H9 (cell line): ENCODE results near the gene MRPL54. TPM values are rescaled to one million over a fixed set of nuclear protein-coding genes. Genes with fewer than 3 reads are reported as not detected.

Experiments used
- DNase-seq: peaks from one replicate; pipeline ENCODE4 v3.0.0-alpha.2; 2017
- H2AFZ ChIP-seq: one replicate; pipeline ENCODE4 v1.6.1; 2013; ENCODE audit warnings: mild to moderate bottlenecking, low read length, control low read depth, moderate library complexity
- H2AK5ac ChIP-seq: 2 replicates; pipeline ENCODE4 v1.6.1; 2013; ENCODE audit warnings: low read length, control low read depth, mixed read lengths; ENCODE audit not compliant: insufficient read length
- H2BK120ac ChIP-seq: one replicate; pipeline ENCODE4 v1.6.1; 2013; ENCODE audit warnings: low read depth, mild to moderate bottlenecking, low read length, control low read depth, inconsistent platforms; ENCODE audit not compliant: poor library complexity, severe bottlenecking
- H2BK12ac ChIP-seq: 2 replicates; pipeline ENCODE4 v1.6.1; 2013; ENCODE audit warnings: low read length, control low read depth, mixed read lengths, low read depth; ENCODE audit not compliant: insufficient read length
- H2BK15ac ChIP-seq: 2 replicates; pipeline ENCODE4 v1.6.1; 2013; ENCODE audit warnings: low read depth, low read length, control low read depth
- H2BK20ac ChIP-seq: one replicate; pipeline ENCODE4 v1.6.1; 2013; ENCODE audit warnings: low read depth, mild to moderate bottlenecking, low read length, control low read depth, inconsistent platforms; ENCODE audit not compliant: poor library complexity, severe bottlenecking
- H2BK5ac ChIP-seq: 2 replicates; pipeline ENCODE4 v1.6.1; 2013; ENCODE audit warnings: low read length, control low read depth, mixed read lengths; ENCODE audit not compliant: insufficient read length
- H3K14ac ChIP-seq: 2 replicates; pipeline ENCODE4 v1.6.1; 2013; ENCODE audit warnings: low read length, control low read depth; ENCODE audit not compliant: insufficient read depth
- H3K18ac ChIP-seq: 2 replicates; pipeline ENCODE4 v1.6.1; 2013; ENCODE audit warnings: low read depth, mild to moderate bottlenecking, mixed read lengths, low read length, control low read depth; ENCODE audit not compliant: insufficient read length
- H3K23ac ChIP-seq: 2 replicates; pipeline ENCODE4 v1.6.1; 2013; ENCODE audit warnings: low read length, control low read depth, mixed read lengths, low read depth; ENCODE audit not compliant: insufficient read length
- H3K23me2 ChIP-seq: 2 replicates; pipeline ENCODE4 v1.6.1; 2013; ENCODE audit warnings: low read depth, mild to moderate bottlenecking, mixed read lengths, low read length, control low read depth; ENCODE audit not compliant: insufficient read length, poor library complexity, severe bottlenecking
- H3K27ac ChIP-seq: 2 replicates; pipeline ENCODE4 v1.5.1; 2013; ENCODE audit warnings: low read length, control low read depth, mixed read lengths, low read depth; ENCODE audit not compliant: insufficient read length
- H3K27me3 ChIP-seq: 2 replicates; pipeline ENCODE4 v1.6.1; 2013; ENCODE audit warnings: low read length, control low read depth, inconsistent platforms; ENCODE audit not compliant: insufficient read depth
- H3K4ac ChIP-seq: 2 replicates; pipeline ENCODE4 v1.6.1; 2013; ENCODE audit warnings: low read depth, mild to moderate bottlenecking, control low read depth, inconsistent platforms, low read length, moderate library complexity
- H3K4me1 ChIP-seq: 2 replicates; pipeline ENCODE4 v1.6.1; 2013; ENCODE audit warnings: low read length, control low read depth, inconsistent platforms; ENCODE audit not compliant: insufficient read depth
- H3K4me2 ChIP-seq: 2 replicates; pipeline ENCODE4 v1.6.1; 2013; ENCODE audit warnings: low read length, control low read depth, mixed read lengths; ENCODE audit not compliant: insufficient read length, insufficient read depth
- H3K56ac ChIP-seq: 2 replicates; pipeline ENCODE4 v1.6.1; 2013; ENCODE audit warnings: low read depth, mild to moderate bottlenecking, mixed read lengths, low read length, control low read depth; ENCODE audit not compliant: insufficient read length
- H3K79me1 ChIP-seq: 2 replicates; pipeline ENCODE4 v1.6.1; 2013; ENCODE audit warnings: low read depth, mild to moderate bottlenecking, moderate library complexity, low read length, control low read depth, inconsistent platforms; ENCODE audit not compliant: insufficient read depth, poor library complexity, severe bottlenecking
- H3K79me2 ChIP-seq: 2 replicates; pipeline ENCODE4 v1.6.1; 2013; ENCODE audit warnings: low read length, control low read depth, inconsistent platforms; ENCODE audit not compliant: insufficient read depth
- H3K9ac ChIP-seq: 2 replicates; pipeline ENCODE4 v1.6.1; 2013; ENCODE audit warnings: low read length, control low read depth, mixed read lengths; ENCODE audit not compliant: insufficient read length; ENCODE audit errors: extremely low read depth
- H3K9me3 ChIP-seq: one replicate; pipeline ENCODE4 v1.6.1; 2013; ENCODE audit warnings: low read depth, low read length, inconsistent platforms; ENCODE audit not compliant: control insufficient read depth
- H3T11ph ChIP-seq: one replicate; pipeline ENCODE4 v1.6.1; 2013; ENCODE audit warnings: mild to moderate bottlenecking, low read length, control low read depth, inconsistent platforms
- H4K20me1 ChIP-seq: one replicate; pipeline ENCODE4 v1.6.1; 2013; ENCODE audit not compliant: control insufficient read depth, insufficient read length, insufficient read depth
- H4K5ac ChIP-seq: 2 replicates; pipeline ENCODE4 v1.6.1; 2013; ENCODE audit warnings: low read depth, mild to moderate bottlenecking, mixed read lengths, low read length, control low read depth; ENCODE audit not compliant: insufficient read length
- H4K8ac ChIP-seq: replicated peaks from 2 replicates; pipeline ENCODE4 v1.6.1; 2013; ENCODE audit warnings: low read length, control low read depth, mixed read lengths, low read depth; ENCODE audit not compliant: insufficient read length
- H4K91ac ChIP-seq: 2 replicates; pipeline ENCODE4 v1.6.1; 2013; ENCODE audit warnings: low read depth, mild to moderate bottlenecking, moderate library complexity, mixed read lengths, low read length, control low read depth; ENCODE audit not compliant: insufficient read length
- H3K27ac Mint-ChIP-seq, 3 experiments: 2 replicates in 2 of 3; 3 replicates in 1 of 3; pipeline ENCODE4 v1.8.0; 2020 to 2021; ENCODE audit warnings: mixed read lengths in 3 of 3, mild to moderate bottlenecking in 1 of 3, moderate library complexity in 1 of 3
- H3K27me3 Mint-ChIP-seq: 2 replicates; pipeline ENCODE4 v1.8.0; 2021; ENCODE audit warnings: low read depth, mild to moderate bottlenecking, moderate library complexity, mixed read lengths
- H3K36me3 Mint-ChIP-seq, 3 experiments: 2 replicates in 2 of 3; 3 replicates in 1 of 3; pipeline ENCODE4 v1.8.0; 2020 to 2021; ENCODE audit warnings: low read depth in 3 of 3, mixed read lengths in 3 of 3; ENCODE audit not compliant: insufficient read depth in 1 of 3
- H3K4me1 Mint-ChIP-seq, 2 experiments: 2 replicates each; pipeline ENCODE4 v1.8.0; 2020; ENCODE audit warnings: mixed read lengths in 2 of 2
- H3K4me3 Mint-ChIP-seq, 2 experiments: 2 replicates in 1 of 2; 3 replicates in 1 of 2; pipeline ENCODE4 v1.8.0; 2020 to 2021; ENCODE audit warnings: mild to moderate bottlenecking in 2 of 2, mixed read lengths in 2 of 2, moderate library complexity in 1 of 2
- H3K9me3 Mint-ChIP-seq, 2 experiments: 2 replicates in 1 of 2; 3 replicates in 1 of 2; pipeline ENCODE4 v1.8.0; 2020; ENCODE audit warnings: mild to moderate bottlenecking in 2 of 2, mixed read lengths in 2 of 2, moderate library complexity in 1 of 2
- CTCF ChIP-seq: fragments of 200-600 bp; sonication (generic); conservative IDR thresholded peaks from 3 replicates; pipeline ENCODE4 v1.8.0; 2021; ENCODE audit warnings: antibody characterized with exemption, mild to moderate bottlenecking
- WGBS: extraction: QIAGEN DNeasy Blood & Tissue Kit; methylation state at CpG from one replicate; pipeline ENCODE4 v1.1.7; 2013; ENCODE audit warnings: missing lambda C conversion rate, low lambda C conversion rate, mixed read lengths; ENCODE audit not compliant: insufficient read length; ENCODE audit errors: extremely low coverage; 5-methylcytosine and 5-hydroxymethylcytosine counted together
- total RNA-seq: library from RNA; stranded (reverse); gene quantifications from 2 replicates; pipeline ENCODE4 v1.2.1, GENCODE V29; 2021

MRPL54 gene
- total RNA-seq, 1 experiment from 2014 or later, result 60.0 TPM

- H3K27ac Mint-ChIP-seq, result no peak overlapping the region; a peak in 1 of 7 replicates
- peak; percentile 27 for DNase-seq
Observed at GRCh38 chr19:3784607-3785450, 22.3 kb downstream of the MRPL54 start.

More at GRCh38 chr19:3784607-3785450, 22.3 kb downstream of the MRPL54 start:
- no peaks in the 10 kb centered on the region for H3K23me2 ChIP-seq
- H3T11ph ChIP-seq, result no peak overlapping the region
- no peaks in the 10 kb centered on the region for H3K79me2 ChIP-seq
- no peak overlapping the region; the same call in 1 of the 2 replicates for H3K14ac ChIP-seq
- peaks cover 2% of the 10 kb centered on the region; the same call in 1 of the 2 replicates for H3K27me3 ChIP-seq
- Mint-ChIP-seq H3K4me3 (peak overlapping the region; percentile 64 to 83), H3K4me1 (peaks cover 5 to 8% of the 10 kb centered on the region in 2 experiments), H3K27me3 (peaks cover 64% of the 10 kb centered on the region), H3K36me3 (peaks cover 21 to 24% (median 21%) of the 10 kb centered on the region in 3 experiments), H3K9me3 (peaks cover 21 to 23% of the 10 kb centered on the region in 2 experiments)
- no peak overlapping the region for H4K5ac ChIP-seq
- H3K4ac ChIP-seq, result no peak overlapping the region
- no CpG with 5 or more reads among the region's 25 CpGs for WGBS
- H4K91ac ChIP-seq, result no peak overlapping the region
- H4K20me1 ChIP-seq, result no peaks in the 10 kb centered on the region
- no peaks in the 10 kb centered on the region for H3K4me1 ChIP-seq
- no peak overlapping the region for H3K18ac ChIP-seq
- H2BK20ac ChIP-seq, result no peak overlapping the region
- H2AK5ac ChIP-seq, result no peak overlapping the region
- H3K79me1 ChIP-seq, result no peaks in the 10 kb centered on the region
- no peak overlapping the region for H3K27ac ChIP-seq
- no peak overlapping the region for H2AFZ ChIP-seq
- no peak overlapping the region for H2BK15ac ChIP-seq
- no peak overlapping the region for H4K8ac ChIP-seq
- no peak overlapping the region for H2BK120ac ChIP-seq
- TF ChIP-seq CTCF, result no peak
- H3K56ac ChIP-seq, result no peak overlapping the region
- H3K4me2 ChIP-seq, result peak overlapping the region; percentile 54
- peaks cover 19% of the 10 kb centered on the region for H3K9me3 ChIP-seq
- H2BK12ac ChIP-seq, result no peak overlapping the region
- no peak overlapping the region for H3K23ac ChIP-seq
- no peak overlapping the region for H3K9ac ChIP-seq
- H2BK5ac ChIP-seq, result no peak overlapping the region
